OCI-LY3 (cell line): Measurements from ENCODE around the gene EXOSC7.

Source experiments
- CTCF ChIP-seq: fragments of 200-600, 300-600 bp; sonication (generic); IDR thresholded peaks from 2 replicates; pipeline ENCODE4 v1.5.1; 2014; ENCODE audit warnings: antibody characterized with exemption, low read length, low read depth
- EZH2phosphoT487 ChIP-seq: fragments of 200-600 bp; shearing (Covaris generic); IDR thresholded peaks from 2 replicates; pipeline ENCODE4 v1.6.1; 2018; ENCODE audit warnings: antibody characterized with exemption, mixed run types, low read depth

GRCh38 chr3:45035441-45036301 is 59.6 kb downstream of the EXOSC7 start:
- TF ChIP-seq CTCF (no peak), EZH2phosphoT487 (no peak)
